Measurements from ENCODE around the gene HOXB5.

GRCh38 chr17:48630009-48630924, 36.7 kb upstream of the HOXB5 start:
- TF ChIP-seq, protein P1, sequence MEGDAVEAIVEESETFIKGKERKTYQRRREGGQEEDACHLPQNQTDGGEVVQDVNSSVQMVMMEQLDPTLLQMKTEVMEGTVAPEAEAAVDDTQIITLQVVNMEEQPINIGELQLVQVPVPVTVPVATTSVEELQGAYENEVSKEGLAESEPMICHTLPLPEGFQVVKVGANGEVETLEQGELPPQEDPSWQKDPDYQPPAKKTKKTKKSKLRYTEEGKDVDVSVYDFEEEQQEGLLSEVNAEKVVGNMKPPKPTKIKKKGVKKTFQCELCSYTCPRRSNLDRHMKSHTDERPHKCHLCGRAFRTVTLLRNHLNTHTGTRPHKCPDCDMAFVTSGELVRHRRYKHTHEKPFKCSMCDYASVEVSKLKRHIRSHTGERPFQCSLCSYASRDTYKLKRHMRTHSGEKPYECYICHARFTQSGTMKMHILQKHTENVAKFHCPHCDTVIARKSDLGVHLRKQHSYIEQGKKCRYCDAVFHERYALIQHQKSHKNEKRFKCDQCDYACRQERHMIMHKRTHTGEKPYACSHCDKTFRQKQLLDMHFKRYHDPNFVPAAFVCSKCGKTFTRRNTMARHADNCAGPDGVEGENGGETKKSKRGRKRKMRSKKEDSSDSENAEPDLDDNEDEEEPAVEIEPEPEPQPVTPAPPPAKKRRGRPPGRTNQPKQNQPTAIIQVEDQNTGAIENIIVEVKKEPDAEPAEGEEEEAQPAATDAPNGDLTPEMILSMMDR (IDR thresholded peaks at IDR 0.05; ENCODE audit: low read depth, low read length, poor library complexity, severe bottlenecking): no peak
- no peak for TF ChIP-seq EZH2phosphoT487 (IDR thresholded peaks at IDR 0.05; ENCODE audit: borderline replicate concordance, low read length)
